GM19035 (cell line): ENCODE results near the gene KCTD13.
"Not testable (repeated sequence)": the region's sequence is repeated elsewhere in the genome, so short reads cannot be mapped to it uniquely, and the experiment has no call there.

Source experiments
- ATAC-seq: cut with Tn5 transposase; IDR thresholded peaks from one replicate; pipeline ENCODE4 v1.9.1; 2021; ENCODE audit not compliant: unreplicated experiment

Gene KCTD13

GRCh38 chr16:29947897-29948296, 21.9 kb upstream of the KCTD13 start:
- ATAC-seq: no peak

GRCh38 chr16:29943846-29944799, 18.1 kb upstream of the KCTD13 start:
- ATAC-seq: no peak

- ATAC-seq: no peak
Measured at GRCh38 chr16:29940656-29941055, 14.6 kb upstream of the KCTD13 start.

- ATAC-seq: not testable (repeated sequence)
Measured at GRCh38 chr16:29931750-29932149, 5.7 kb upstream of the KCTD13 start.

- ATAC-seq: no peak
Measured at GRCh38 chr16:29927070-29927905, 1.3 kb upstream of the KCTD13 start.

GRCh38 chr16:29926711-29927052, 656 bp upstream of the KCTD13 start:
- ATAC-seq: no peak

GRCh38 chr16:29925105-29925756, 795 bp downstream of the KCTD13 start:
- ATAC-seq: no peak

- ATAC-seq: no peak
Measured at GRCh38 chr16:29922986-29923501, 3.0 kb downstream of the KCTD13 start.

GRCh38 chr16:29922326-29922725, 3.7 kb downstream of the KCTD13 start:
- ATAC-seq: no peak

GRCh38 chr16:29921034-29921385, 5.0 kb downstream of the KCTD13 start:
- no peak for ATAC-seq

GRCh38 chr16:29920288-29921033, 5.6 kb downstream of the KCTD13 start:
- ATAC-seq: no peak

- no peak for ATAC-seq
Measured at GRCh38 chr16:29916979-29917378, 9.0 kb downstream of the KCTD13 start.

- no peak for ATAC-seq
Measured at GRCh38 chr16:29915590-29916247, 10.3 kb downstream of the KCTD13 start.

- ATAC-seq: no peak
Measured at GRCh38 chr16:29913514-29913913, 12.5 kb downstream of the KCTD13 start.

GRCh38 chr16:29912087-29912486, 13.9 kb downstream of the KCTD13 start:
- ATAC-seq: no peak

GRCh38 chr16:29911676-29912010, 14.4 kb downstream of the KCTD13 start:
- no peak for ATAC-seq

- no peak for ATAC-seq
Measured at GRCh38 chr16:29910819-29911675, 15.0 kb downstream of the KCTD13 start.

- ATAC-seq: not testable (repeated sequence)
Measured at GRCh38 chr16:29909851-29910250, 16.2 kb downstream of the KCTD13 start.

- ATAC-seq: no peak
Measured at GRCh38 chr16:29909391-29909790, 16.6 kb downstream of the KCTD13 start.
